ENCODE results near the gene EPHA5. TPM values are rescaled to one million over a fixed set of nuclear protein-coding genes. Genes with fewer than 3 reads are reported as not detected.

Gene EPHA5
- total RNA-seq, 6 experiments from 2014 or later, result not detected

DNA sequence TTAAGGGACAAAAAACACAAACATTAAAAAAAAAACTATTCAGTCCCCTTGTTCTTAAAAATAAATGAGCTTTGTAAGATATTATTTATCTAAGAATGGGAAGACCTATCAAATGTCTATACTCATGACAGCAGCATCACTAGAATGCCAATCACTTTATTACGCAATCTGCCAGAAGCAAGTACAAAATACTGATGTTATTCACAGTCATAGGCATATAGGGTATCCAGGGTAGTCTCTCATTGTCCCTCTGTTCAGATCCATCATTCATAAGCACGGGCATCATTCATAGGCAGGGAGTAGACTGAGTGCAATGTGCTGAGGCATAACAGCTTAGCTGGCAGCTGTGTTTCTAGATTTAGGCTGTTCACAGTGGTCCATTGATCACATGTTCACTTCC is 109.1 kb downstream of the EPHA5 start:
- WGBS (ENCODE audit: insufficient coverage, low coverage, low lambda C conversion rate, missing lambda C conversion rate), result 15% methylated on average over 2 of the region's 2 CpGs
- H3K9me3 ChIP-seq, result no peaks in the 10 kb centered on the region
- H3K27ac ChIP-seq, result no peak overlapping the region
- no peak for TF ChIP-seq POLR2A (IDR thresholded peaks at IDR 0.05)
- H3K27me3 ChIP-seq, result no peaks in the 10 kb centered on the region
- H3K36me3 ChIP-seq, result no peaks in the 10 kb centered on the region
- H3K4me1 ChIP-seq, result no peaks in the 10 kb centered on the region
- H3K4me3 ChIP-seq, result no peak overlapping the region
- no peak for DNase-seq
- no peak for ATAC-seq
- intact Hi-C loops (cut with DNase I), result no loop called here

DNA sequence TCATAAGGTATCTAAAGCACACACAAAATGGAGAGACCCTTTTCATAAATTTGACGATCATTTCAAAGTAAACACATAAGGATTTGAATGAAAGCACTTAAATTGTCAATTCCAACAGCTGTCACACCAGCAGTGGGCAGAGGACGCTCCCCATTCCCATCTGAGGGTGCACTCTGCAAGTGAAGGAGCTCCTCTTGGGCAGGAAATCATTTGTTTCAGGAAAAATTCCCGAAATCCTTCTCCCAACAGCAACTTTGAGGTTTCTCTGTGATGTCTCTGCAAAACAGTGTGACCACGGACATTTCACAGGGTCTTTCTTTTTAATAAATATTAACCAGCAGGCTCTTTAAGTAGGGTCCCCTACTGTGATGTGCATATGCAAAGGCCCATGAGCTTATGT is 111.0 kb downstream of the EPHA5 start:
- intact Hi-C loops (cut with DNase I), result no loop called here
- H3K27me3 ChIP-seq, result no peaks in the 10 kb centered on the region
- DNase-seq (no peak), ATAC-seq (no peak)
- TF ChIP-seq POLR2A (IDR thresholded peaks at IDR 0.05), result no peak
- TF ChIP-seq, protein P1, sequence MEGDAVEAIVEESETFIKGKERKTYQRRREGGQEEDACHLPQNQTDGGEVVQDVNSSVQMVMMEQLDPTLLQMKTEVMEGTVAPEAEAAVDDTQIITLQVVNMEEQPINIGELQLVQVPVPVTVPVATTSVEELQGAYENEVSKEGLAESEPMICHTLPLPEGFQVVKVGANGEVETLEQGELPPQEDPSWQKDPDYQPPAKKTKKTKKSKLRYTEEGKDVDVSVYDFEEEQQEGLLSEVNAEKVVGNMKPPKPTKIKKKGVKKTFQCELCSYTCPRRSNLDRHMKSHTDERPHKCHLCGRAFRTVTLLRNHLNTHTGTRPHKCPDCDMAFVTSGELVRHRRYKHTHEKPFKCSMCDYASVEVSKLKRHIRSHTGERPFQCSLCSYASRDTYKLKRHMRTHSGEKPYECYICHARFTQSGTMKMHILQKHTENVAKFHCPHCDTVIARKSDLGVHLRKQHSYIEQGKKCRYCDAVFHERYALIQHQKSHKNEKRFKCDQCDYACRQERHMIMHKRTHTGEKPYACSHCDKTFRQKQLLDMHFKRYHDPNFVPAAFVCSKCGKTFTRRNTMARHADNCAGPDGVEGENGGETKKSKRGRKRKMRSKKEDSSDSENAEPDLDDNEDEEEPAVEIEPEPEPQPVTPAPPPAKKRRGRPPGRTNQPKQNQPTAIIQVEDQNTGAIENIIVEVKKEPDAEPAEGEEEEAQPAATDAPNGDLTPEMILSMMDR (IDR thresholded peaks at IDR 0.05), result no peak
- no peaks in the 10 kb centered on the region for H3K9me3 ChIP-seq
- H3K4me3 ChIP-seq, result no peak overlapping the region
- H3K36me3 ChIP-seq, result no peaks in the 10 kb centered on the region
- no peaks in the 10 kb centered on the region for H3K4me1 ChIP-seq
- WGBS (ENCODE audit: insufficient coverage, low coverage, low lambda C conversion rate, missing lambda C conversion rate), result 13% methylated on average over 4 of the region's 4 CpGs
- no peak overlapping the region for H3K27ac ChIP-seq

DNA sequence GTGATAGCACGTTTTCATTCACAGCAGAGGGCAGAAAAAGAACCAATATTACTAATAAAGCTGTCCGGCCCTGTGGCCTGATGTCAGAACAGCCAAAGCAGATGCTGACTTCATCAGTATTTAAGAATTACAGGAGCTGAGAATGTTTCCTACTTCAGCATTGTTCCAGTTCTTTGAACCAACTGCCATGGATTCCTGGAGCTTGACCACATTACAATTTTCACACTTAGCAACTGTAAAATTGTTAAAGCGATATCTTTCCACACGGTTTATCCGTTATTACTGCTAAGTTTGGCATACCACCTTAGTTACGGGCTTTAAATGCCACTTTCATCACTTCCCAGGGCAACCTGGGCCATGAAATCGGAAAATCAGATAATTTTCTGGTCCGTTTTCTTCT is 118.2 kb downstream of the EPHA5 start:
- Histone ChIP-seq H3K36me3 (no peaks in the 10 kb centered on the region), H3K27ac (no peak overlapping the region), H3K27me3 (no peaks in the 10 kb centered on the region), H3K9me3 (no peaks in the 10 kb centered on the region), H3K4me3 (no peak overlapping the region), H3K4me1 (no peaks in the 10 kb centered on the region)
- intact Hi-C loops (cut with DNase I), result no loop called here
- 66% methylated on average over 8 of the region's 8 CpGs for WGBS (ENCODE audit: insufficient coverage, low coverage, low lambda C conversion rate, missing lambda C conversion rate)
- ATAC-seq (no peak), DNase-seq (no peak)
- TF ChIP-seq, protein P1 (IDR thresholded peaks at IDR 0.05), result no peak
- TF ChIP-seq POLR2A (IDR thresholded peaks at IDR 0.05), result no peak

GRCh38 chr4:65550500-65550899 is 119.8 kb downstream of the EPHA5 start:
- intact Hi-C loops (cut with DNase I), result no loop called here
- Histone ChIP-seq H3K27me3 (no peaks in the 10 kb centered on the region), H3K4me1 (no peaks in the 10 kb centered on the region), H3K9me3 (no peaks in the 10 kb centered on the region), H3K4me3 (no peak overlapping the region), H3K27ac (no peak overlapping the region), H3K36me3 (no peaks in the 10 kb centered on the region)
- DNase-seq (no peak), ATAC-seq (no peak)
- WGBS (ENCODE audit: insufficient coverage, low coverage, low lambda C conversion rate, missing lambda C conversion rate), result 67% methylated on average over 11 of the region's 11 CpGs
- TF ChIP-seq, protein P1 (IDR thresholded peaks at IDR 0.05), result no peak
- no peak for TF ChIP-seq POLR2A (IDR thresholded peaks at IDR 0.05)

DNA sequence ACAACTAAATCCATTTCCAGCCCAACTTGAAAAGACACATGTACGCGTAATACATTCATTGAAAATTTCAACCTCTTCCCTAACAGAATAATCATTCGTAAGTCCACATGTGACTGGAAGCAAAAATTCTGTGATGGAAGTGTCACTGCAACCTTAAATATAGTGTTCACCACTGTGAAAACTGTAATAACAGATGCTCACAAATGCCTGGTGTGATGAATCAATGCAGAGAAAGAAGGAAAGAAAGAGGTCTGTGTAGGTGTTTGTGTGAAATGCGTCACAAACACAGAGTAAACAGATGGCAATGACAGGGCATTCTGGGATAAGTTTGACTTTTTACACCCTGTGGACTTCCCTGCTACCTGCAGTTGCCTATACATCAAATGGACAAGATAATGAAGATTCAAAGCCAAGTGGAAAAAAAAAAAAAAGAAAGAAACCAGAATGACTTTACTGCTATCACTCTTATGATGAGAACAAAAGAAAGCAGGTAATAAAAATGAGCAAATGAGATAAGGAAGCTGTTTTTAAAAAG is 123.3 kb downstream of the EPHA5 start:
- intact Hi-C loops (cut with DNase I), result no loop called here
- Histone ChIP-seq H3K27ac (no peak overlapping the region), H3K4me1 (no peaks in the 10 kb centered on the region), H3K9me3 (no peaks in the 10 kb centered on the region), H3K36me3 (no peaks in the 10 kb centered on the region), H3K27me3 (no peaks in the 10 kb centered on the region), H3K4me3 (no peak overlapping the region)
- no peak for TF ChIP-seq POLR2A (IDR thresholded peaks at IDR 0.05)
- TF ChIP-seq, protein P1 (IDR thresholded peaks at IDR 0.05), result no peak
- no peak for DNase-seq
- no peak for ATAC-seq
- 49% methylated on average over 4 of the region's 4 CpGs for WGBS (ENCODE audit: insufficient coverage, low coverage, low lambda C conversion rate, missing lambda C conversion rate)
